ENCODE measurements around the gene MYOM1. TPM values are rescaled to one million over a fixed set of nuclear protein-coding genes. Genes with fewer than 3 reads are reported as not detected.

The MYOM1 gene
- total and polyA plus RNA-seq, 7 donors = 54.8 to 842 (median 388) TPM

DNA sequence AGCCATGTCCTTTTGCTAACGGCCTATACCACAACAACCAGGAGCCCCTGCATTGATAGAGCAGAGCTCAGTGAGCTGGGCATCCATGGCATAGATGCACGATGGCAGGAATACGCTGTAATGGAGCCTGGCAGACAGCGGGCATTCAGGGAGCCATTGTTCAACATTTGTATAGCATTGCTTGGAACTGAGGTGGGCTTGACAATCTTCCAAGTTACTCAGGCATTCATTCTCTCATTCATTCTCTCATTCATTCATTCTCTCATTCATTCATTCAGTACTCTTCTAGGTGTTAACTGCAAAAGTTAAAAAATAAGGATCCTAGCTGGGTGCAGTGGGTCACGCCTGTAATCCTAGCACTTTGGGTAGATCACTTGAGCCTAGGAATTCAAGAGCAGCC is 62.7 kb downstream of the MYOM1 start:
- Histone ChIP-seq H3K4me3 (no peak overlapping the region), H3K27ac (no peak overlapping the region), H3K36me3 (ENCODE audit: insufficient read depth in 1 of 2, low read depth in 1 of 2) (peaks cover 0 to 72% of the 10 kb centered on the region in 2 donors), H3K4me1 (peaks cover 12% of the 10 kb centered on the region), H3K9me3 (no peaks in the 10 kb centered on the region), H3K27me3 (ENCODE audit: insufficient read depth in 3 of 3, low read length in 2 of 3) (no peaks in the 10 kb centered on the region)
- no peak for ATAC-seq
- intact Hi-C loops (cut with DNase I) = no loop called here
- WGBS, 3 donors = 85 to 89% (median 86%) methylated on average over 5 of the region's 5 CpGs
- DNase-seq = no peak
- TF ChIP-seq, protein P1, sequence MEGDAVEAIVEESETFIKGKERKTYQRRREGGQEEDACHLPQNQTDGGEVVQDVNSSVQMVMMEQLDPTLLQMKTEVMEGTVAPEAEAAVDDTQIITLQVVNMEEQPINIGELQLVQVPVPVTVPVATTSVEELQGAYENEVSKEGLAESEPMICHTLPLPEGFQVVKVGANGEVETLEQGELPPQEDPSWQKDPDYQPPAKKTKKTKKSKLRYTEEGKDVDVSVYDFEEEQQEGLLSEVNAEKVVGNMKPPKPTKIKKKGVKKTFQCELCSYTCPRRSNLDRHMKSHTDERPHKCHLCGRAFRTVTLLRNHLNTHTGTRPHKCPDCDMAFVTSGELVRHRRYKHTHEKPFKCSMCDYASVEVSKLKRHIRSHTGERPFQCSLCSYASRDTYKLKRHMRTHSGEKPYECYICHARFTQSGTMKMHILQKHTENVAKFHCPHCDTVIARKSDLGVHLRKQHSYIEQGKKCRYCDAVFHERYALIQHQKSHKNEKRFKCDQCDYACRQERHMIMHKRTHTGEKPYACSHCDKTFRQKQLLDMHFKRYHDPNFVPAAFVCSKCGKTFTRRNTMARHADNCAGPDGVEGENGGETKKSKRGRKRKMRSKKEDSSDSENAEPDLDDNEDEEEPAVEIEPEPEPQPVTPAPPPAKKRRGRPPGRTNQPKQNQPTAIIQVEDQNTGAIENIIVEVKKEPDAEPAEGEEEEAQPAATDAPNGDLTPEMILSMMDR (IDR thresholded peaks at IDR 0.05) = no peak

DNA sequence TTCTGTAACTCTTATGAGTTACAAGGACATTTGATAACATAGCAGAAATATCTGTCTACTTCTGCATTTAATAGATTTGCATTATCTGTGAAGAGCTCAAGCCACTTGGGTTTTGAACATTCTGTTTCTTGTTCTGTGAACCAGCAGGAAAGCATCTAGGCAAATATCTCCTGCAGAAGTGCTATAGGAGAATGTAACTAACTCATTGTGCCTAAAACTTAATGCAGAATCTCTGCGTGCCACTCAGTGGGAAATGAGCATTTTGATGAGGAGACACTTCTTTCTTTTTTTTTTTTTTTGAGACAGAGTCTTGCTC is 63.5 kb downstream of the MYOM1 start:
- Histone ChIP-seq H3K36me3 (ENCODE audit: insufficient read depth in 1 of 2, low read depth in 1 of 2) (peaks cover 0 to 68% of the 10 kb centered on the region in 2 donors), H3K4me3 (no peak overlapping the region), H3K27me3 (ENCODE audit: insufficient read depth in 3 of 3, low read length in 2 of 3) (no peaks in the 10 kb centered on the region), H3K4me1 (peaks cover 12% of the 10 kb centered on the region), H3K27ac (peak overlapping the region; percentile 59), H3K9me3 (no peaks in the 10 kb centered on the region)
- TF ChIP-seq, protein P1 (IDR thresholded peaks at IDR 0.05) = no peak
- intact Hi-C loops (cut with DNase I) = no loop called here
- DNase-seq (no peak), ATAC-seq (no peak)
- 82 to 85% (median 84%) methylated on average over 1 of the region's 1 CpG for WGBS, 3 donors

DNA sequence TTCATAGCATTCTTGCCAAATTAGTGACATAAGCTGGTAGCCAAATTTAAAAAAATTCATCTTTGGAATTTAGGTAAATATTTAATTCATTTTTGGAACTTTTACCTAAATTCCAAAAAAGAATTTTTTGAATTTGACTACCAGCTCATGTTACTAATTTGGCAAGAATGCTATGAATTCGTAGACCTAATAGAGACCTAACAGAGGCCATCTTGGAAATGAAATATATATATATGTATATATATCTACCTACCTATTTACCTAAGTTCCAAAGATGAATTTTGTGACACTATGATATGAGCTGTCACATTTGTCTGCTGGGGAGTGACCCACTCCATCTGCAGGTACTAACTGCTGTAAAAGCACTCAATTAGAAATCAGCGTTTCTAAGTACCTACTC is 65.6 kb downstream of the MYOM1 start:
- TF ChIP-seq, protein P1 (IDR thresholded peaks at IDR 0.05) = no peak
- 70 to 83% (median 81%) methylated on average over 2 of the region's 2 CpGs for WGBS, 3 donors
- H3K36me3 ChIP-seq (ENCODE audit: insufficient read depth in 1 of 2, low read depth in 1 of 2) = peaks cover 0 to 69% of the 10 kb centered on the region in 2 donors
- peaks cover 12% of the 10 kb centered on the region for H3K4me1 ChIP-seq
- H3K27ac ChIP-seq = no peak overlapping the region
- no peak overlapping the region for H3K4me3 ChIP-seq
- H3K27me3 ChIP-seq (ENCODE audit: insufficient read depth in 3 of 3, low read length in 2 of 3) = no peaks in the 10 kb centered on the region
- H3K9me3 ChIP-seq = no peaks in the 10 kb centered on the region
- ATAC-seq (no peak), DNase-seq (no peak)
- intact Hi-C loops (cut with DNase I) = loop anchor here in 1 of 2 donors (5.0 kb wide), 1 partner anchor 88 kb away; no protein-coding TSS in a partner anchor

DNA sequence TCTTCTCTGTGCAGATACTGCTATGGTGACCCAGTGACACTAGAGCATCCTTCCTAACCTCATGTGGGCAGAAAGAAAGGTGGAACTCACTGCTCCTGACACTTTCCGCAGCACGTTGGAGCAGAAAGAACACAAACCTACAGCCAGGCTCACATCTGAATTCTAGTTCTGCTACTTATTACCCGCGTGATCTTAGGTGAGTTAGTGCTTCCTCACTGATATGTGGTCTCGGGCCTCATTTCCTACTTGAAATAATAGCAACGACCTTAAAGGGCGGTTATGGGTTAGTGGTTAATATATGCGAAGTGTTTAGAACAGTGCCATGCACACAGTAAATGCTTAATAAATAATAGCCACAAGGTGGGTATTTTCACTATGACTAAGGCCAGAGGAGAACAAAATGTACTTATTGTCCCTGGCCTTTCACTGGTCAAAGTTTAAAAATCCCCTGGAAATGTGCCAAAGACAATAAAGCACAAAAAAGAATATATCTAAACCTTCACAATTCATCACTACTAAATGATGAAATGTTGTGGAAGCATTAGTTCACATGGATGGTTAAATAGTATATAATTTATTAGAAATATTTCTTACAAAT is 66.6 kb downstream of the MYOM1 start:
- Histone ChIP-seq H3K4me1 (peaks cover 12% of the 10 kb centered on the region), H3K27me3 (ENCODE audit: insufficient read depth in 3 of 3, low read length in 2 of 3) (no peaks in the 10 kb centered on the region), H3K4me3 (no peak overlapping the region), H3K27ac (peak overlapping the region; percentile 2), H3K9me3 (no peaks in the 10 kb centered on the region), H3K36me3 (ENCODE audit: insufficient read depth in 1 of 2, low read depth in 1 of 2) (peaks cover 0 to 69% of the 10 kb centered on the region in 2 donors)
- DNase-seq (no peak), ATAC-seq (no peak)
- intact Hi-C loops (cut with DNase I) = loop anchor here in 1 of 2 donors (5.0 kb wide), 1 partner anchor 89 kb away; no protein-coding TSS in a partner anchor
- TF ChIP-seq, protein P1 (IDR thresholded peaks at IDR 0.05) = no peak
- WGBS, 3 donors = 82 to 86% (median 85%) methylated on average over 8 of the region's 8 CpGs

DNA sequence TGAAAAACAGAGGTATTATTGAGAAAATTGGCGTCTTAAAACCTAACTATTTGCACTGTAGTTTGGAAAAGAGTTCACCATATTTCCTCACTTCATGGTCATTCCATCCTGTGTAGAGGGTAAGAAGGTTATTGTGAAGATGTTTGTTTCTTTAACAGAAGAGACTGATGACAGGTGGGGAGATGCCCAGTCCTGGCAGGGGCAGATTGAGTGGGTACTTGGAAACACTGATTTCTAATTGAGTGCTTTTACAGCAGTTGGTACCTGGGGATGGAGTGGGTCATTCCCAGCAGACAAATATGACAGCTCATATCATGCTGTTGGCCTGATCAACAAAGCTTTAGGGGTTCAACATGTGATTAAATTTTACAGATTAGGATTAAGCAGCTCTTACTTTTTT is 67.5 kb downstream of the MYOM1 start:
- TF ChIP-seq, protein P1 (IDR thresholded peaks at IDR 0.05) = no peak
- Histone ChIP-seq H3K27ac (no peak overlapping the region), H3K9me3 (no peaks in the 10 kb centered on the region), H3K4me1 (peaks cover 12% of the 10 kb centered on the region), H3K36me3 (ENCODE audit: insufficient read depth in 1 of 2, low read depth in 1 of 2) (peaks cover 0 to 69% of the 10 kb centered on the region in 2 donors), H3K27me3 (ENCODE audit: insufficient read depth in 3 of 3, low read length in 2 of 3) (no peaks in the 10 kb centered on the region), H3K4me3 (no peak overlapping the region)
- ATAC-seq = no peak
- no peak for DNase-seq
- intact Hi-C loops (cut with DNase I) = loop anchor here in 1 of 2 donors (5.0 kb wide), 1 partner anchor 90 kb away; no protein-coding TSS in a partner anchor
- WGBS, 3 donors = 45 to 95% (median 87%) methylated on average over 1 of the region's 1 CpG
